Bone marrow (tissue), 2 donors: ENCODE data around the gene MPND.

Experiments used
- DNase-seq, 2 donors: peaks; one replicate each; lab custom pipeline; 2025; lab: John Stamatoyannopoulos, UW

The MPND gene, protein sequence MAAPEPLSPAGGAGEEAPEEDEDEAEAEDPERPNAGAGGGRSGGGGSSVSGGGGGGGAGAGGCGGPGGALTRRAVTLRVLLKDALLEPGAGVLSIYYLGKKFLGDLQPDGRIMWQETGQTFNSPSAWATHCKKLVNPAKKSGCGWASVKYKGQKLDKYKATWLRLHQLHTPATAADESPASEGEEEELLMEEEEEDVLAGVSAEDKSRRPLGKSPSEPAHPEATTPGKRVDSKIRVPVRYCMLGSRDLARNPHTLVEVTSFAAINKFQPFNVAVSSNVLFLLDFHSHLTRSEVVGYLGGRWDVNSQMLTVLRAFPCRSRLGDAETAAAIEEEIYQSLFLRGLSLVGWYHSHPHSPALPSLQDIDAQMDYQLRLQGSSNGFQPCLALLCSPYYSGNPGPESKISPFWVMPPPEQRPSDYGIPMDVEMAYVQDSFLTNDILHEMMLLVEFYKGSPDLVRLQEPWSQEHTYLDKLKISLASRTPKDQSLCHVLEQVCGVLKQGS

DNA sequence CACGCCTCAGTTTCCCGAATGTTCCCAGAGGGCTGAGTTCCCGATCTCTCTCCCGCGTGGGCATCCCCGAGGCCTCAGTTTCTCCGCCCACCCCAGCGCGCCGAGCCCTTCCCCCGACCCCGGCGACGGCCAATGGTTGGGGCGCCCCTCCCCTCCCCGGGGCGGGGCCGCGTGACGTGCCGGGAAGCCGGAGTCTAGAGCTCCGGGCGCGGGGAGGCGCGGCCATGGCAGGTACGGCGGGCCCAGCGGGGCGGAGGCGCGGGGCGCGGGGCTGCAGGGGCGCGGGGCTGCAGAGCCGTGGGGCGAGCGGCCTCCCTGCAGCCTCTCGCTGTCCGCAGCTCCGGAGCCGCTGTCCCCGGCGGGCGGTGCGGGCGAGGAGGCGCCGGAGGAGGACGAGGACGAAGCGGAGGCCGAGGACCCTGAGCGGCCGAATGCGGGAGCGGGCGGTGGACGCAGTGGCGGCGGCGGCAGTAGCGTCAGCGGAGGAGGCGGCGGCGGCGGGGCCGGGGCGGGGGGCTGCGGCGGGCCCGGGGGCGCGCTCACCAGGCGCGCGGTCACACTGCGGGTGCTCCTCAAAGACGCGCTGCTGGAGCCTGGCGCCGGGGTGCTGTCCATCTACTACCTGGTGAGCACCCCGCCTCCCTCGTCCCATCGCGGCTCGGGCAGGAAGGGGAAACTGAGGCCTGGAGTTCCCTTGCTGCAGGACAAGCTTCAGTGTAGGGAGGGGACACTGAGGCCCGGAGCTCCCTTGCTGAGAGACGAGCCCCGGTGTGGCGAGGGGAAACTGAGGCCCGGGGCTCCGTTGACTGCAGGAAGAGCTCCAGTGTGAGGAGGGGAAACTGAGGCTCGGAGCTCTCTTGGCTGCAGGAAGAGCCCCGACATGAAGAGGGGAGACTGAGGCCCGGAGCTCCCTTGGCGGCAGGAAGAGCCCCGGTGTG lies at the start of gene MPND:
Gene MPND, plus strand, starts transcription at position 193 of the 938 bp plus-strand sequence. Its CDS starts 32 bp downstream, at position 225.
- peak; percentile 51 to 89 for DNase-seq

DNA sequence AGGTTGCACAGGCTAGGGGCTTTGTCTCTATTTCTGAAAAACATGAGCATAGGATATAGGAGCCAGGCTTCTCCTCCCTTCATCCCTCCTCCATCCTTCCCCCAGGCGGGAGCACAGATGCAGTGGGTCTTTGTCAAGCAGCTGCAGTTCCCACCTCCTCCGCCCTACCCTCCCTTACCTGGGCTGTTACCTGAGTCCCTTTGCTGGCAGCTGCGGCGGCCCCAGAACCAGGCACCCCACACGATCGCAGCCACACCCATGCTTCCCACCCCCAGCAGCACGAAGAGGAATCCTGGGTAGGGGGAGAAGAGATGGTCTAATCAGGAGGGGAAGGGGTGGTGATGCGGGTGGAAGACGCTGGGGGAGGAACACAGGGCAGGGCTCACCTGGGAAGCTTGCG lies 49.0 kb upstream of the MPND start:
- DNase-seq = no peak

DNA sequence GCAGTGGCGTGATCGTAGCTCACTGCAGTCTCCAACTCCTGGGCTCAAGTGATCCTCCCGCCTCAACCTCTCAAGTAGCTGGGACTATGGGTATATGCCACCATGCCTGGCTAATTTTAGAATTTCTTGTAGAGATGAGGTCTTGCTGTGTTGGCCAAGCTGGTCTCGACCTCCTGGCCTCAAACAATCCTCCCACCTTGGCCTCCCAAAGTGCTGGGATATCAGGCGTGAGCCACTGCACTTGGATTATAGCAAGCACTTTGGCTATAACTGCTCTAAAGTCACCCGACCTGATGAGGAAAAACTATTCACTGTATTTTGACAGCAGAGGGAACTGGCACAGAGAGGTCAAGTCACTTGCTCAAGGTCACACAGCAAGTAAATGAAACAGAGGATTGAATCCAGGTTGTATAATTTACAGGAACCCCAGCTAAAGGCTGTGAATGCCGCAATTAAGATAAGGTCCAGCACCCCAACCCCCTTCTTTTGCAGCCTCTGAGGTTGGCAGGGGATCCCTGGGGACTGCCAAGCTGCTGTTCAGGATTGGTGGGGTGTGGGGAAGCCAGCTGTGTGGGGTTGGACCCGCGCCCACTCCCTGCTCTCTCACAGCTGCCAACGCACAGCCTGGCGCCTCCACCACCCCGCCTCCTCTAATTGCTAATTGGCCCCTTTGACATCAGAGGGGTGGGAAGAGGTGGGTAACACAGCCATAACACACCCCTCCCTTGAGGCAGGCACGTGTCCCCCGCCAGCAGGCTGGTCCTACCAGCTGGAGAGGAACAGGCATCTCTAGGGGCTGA lies 47.2 kb upstream of the MPND start:
- DNase-seq = no peak

DNA sequence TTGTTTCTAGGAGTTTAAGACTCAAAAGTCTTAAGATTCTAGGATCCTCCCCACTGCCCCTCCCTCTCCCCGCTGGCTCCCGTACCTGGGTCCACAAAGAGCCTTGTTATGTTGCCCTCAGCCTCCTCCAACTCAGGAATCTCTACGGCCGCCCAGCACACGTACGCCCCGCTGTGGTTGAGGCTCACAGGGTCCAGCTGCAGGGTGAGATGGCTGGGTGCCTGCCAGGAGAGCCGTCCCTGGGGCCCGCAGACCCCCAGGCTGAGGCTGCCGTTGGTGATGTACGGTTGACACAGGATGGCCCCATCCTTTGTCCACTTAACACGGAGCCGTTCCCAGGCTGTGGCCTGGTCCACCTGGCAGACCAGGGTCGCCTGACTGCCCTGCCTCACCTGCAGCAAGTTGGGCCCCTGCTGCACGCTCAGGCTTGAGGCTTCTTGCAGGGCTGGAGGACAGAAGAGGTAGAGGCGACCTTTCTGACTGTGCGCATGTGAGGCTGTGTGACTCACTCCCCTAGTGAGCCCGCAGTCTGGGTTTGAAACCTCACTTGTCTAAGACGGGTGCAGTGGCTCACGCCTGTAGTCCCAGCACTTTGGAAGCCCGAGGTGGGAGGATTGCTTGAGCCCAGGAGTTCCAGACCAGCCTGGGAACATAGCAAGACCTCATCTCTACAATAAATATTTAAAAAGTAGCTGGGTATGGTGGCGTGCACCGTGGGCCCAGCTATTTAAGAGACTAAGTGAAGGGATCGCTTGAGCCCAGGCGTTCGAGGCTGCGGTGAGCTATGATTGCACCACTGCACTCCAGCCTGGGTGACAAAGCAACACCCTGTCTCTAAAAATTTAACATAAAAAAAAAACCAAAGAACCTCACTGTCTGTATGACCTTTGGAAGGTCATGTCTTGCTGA lies 45.2 kb upstream of the MPND start:
- DNase-seq = no peak

DNA sequence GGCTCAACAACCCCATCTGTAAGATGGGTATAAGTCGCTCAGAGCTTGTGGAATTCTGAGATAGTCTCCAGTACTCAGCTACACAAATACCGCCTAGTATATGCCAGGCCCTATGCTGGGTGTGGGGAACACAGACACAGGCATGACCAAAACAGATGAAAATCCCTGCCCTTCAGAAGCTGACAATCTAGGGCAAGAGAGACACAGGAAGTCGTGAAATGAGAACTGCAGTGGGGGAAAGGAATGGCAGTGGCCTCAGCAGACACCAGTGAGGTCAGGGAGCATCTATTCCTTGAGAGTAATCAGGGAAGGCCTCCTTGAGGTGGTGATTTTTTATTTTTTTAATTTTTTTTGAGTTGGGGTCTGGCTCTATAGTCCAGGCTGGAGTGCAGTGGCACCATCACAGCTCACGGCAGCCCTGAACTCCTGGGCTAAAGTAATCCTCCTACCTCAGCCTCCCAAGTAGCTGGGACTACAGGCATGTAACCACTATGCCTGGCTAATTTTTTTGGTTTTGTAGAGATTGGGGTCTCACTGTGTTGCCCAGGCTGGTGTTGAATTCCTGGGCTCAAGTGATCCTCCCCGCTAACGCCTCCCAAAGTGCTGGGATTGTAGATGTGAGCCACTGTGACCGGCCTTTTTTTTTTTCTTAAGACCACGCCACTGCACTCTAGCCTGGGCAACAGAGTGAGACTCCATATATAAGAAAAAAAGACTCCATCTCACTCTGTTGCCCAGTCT lies 44.4 kb upstream of the MPND start:
- DNase-seq = no peak

DNA sequence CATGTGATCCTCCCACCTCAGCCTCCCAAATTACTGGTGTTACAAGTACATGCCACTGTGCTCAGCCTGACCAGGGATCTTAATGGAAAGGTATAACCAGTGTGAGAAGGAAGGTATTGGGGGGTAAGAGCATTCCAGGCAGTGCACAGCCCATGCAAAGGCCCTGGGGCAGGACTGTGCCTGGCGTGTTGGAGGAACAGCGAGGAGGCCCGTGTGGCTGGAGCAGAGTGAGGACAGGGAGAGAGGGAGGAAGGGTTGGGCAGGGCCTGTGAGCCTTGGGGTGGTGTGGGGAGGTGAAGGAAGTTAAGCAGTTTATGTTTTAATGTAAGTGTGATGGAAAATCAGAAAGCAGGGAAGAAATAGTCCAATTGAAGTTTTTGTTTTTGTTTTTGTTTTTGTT lies 42.8 kb upstream of the MPND start:
- no peak for DNase-seq

DNA sequence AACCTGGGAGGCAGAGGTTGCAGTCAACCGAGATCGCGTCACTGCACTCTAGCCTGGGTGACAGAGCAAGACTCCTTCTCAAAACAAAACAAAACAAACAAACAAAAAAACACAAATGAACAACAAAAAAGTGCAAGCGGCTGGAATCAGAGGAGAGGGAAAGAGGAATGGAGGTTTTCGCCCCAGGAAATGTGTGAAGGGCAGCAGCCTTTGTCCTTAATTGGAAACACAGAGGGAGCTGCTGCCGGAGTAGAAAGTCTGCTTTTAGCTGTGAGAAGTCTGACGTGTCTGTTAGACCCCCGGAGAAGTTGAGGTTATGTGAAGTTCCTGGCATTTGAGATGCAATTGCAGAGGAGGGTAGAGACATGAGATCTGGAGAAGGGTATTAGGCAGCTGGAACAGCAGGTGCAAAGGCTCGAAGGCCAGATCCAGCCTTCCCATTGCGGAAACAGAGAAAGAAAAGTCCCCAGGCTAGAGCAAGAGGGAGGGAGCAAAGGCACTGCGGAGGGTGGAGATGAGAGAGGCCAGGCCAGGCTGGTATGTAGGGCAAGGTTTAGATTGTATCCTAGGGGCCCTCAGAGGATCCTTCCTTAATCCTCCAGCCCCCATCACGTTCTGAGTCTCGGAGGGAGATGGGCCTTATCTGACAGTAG lies 41.6 kb upstream of the MPND start:
- DNase-seq = no peak

DNA sequence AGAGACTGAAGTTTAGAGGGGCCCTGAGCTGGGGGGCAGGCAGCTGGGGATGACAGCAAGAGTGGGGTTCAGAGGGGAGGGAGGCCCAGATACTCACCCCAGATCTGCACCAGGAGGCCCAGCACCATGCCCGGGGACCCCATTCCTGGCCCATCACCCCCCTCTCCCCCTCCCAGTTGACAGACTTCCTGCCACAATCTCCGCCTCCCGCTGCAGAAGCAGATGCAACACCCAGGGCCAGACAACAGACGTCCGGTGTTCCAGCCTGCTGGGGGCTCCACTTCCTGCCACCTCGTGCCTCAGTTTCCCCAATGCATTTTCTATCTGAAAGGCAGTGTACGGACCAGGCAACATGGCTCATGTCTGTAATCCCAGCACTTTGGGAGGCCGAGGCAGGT lies 41.1 kb upstream of the MPND start, which contains the start of gene TMIGD2:
Gene TMIGD2, minus strand, starts transcription at position 147 of the 398 bp plus-strand sequence. Its CDS starts 4 bp downstream, at position 143.
- DNase-seq = peak in 1 of 2 donors; percentile 61

DNA sequence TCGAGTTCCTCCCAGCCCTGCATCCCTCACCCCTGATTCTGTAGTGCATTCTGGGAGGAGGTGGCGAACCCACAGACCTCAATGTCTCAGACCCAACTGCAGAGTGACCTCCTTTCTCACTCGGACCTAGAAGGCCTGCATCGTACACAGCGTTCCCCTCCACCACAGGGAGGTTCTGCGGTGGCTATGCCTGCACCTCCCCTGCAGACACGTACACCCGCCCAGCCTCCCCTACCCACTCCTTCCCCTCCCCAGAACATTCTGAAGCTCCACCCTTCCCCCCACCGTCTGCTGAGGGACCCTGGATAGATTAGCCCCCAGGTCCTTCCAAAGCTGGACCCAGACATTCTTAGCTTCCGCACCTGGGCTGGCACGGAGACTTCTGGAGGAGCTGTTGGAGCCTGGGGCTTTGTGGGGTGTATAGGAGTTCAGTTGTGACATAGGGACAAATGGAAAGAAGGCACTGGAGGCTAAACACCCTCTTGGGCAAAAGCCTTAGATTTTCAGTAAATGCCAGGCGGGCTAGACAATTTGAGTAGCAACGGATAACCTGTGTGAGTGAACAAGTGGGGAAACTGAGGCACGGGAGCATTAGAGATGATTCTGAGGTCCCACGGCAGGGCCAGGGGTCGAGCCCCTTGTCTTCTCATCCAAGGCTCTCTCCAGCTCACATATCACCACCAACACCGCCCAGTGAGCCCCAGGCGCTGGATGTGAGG lies 39.4 kb upstream of the MPND start:
- no peak for DNase-seq

DNA sequence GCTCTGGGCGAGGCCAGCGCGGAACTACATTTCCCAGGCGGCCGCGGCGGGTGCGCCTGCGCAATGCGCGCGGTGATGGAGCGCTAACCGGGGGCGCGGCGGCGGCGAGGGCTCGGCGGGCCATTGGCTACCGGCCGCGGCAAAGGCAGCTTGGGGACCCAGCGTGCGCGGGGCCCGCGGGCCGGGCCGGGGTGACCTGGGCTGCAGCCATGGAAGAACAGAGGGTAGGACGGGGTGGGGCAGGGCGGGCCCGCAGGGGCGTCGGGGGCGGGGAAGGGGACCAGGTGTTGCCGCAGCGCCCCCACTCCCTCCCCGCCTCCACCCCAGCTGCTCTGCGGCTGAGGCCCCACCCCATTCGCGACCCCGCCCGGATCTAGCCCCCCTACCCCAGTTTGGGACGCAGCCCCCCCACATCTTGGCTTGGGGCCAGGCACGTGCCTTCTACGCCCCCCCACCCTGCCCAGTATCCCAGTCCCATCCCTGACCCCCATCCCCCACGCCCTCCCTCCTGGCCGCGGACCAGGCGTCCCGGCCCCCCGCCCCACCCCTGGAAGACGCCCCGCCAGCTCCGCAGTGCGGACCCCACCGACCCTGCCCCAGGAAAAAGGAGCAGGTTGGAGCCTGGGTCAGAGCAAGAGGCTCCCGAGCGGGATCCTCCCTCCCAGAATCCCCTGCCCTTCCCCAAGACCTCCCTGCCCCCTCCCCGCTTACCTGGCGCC lies 38.7 kb upstream of the MPND start, which contains the start of gene FSD1:
Gene FSD1, plus strand, starts transcription at position 61 of the 719 bp plus-strand sequence. Its CDS starts 149 bp downstream, at position 210.
- DNase-seq = no peak

DNA sequence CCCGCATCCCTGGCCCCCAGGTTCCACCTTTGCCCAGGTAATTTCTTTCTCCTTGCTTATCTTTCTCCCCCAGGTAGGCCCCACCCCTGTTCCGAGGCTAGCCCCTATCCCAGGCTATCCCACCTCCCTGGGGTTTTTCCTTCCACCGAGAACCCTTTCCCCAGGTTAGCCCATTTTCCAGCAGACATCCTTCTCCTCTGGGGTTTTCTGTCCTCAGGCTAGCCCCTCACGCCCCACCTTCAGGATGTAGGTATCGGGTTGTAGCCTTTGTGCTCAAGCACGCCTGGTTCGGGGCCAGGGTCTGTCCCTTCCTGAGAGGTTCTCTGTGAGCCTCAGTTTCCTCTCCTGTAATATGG lies 38.1 kb upstream of the MPND start:
- no peak for DNase-seq

DNA sequence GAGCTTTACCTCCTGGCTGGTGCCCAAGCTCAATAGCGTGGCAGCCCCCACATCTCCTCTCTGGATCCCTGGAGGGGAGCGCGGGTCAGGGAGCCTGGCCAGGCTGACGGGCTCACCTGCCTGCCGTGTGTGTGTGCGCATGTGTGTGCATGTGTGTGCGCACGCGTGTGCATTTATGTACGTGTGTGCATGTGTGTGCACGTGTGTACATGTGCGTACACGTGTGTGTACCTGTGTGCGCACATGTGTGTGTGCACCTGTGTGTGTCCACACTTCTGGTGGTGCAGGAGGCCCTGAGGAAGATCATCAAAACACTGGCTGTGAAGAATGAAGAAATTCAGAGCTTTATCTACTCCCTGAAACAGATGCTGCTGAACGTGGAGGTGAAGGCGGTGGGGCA lies 37.7 kb upstream of the MPND start:
- DNase-seq = no peak

DNA sequence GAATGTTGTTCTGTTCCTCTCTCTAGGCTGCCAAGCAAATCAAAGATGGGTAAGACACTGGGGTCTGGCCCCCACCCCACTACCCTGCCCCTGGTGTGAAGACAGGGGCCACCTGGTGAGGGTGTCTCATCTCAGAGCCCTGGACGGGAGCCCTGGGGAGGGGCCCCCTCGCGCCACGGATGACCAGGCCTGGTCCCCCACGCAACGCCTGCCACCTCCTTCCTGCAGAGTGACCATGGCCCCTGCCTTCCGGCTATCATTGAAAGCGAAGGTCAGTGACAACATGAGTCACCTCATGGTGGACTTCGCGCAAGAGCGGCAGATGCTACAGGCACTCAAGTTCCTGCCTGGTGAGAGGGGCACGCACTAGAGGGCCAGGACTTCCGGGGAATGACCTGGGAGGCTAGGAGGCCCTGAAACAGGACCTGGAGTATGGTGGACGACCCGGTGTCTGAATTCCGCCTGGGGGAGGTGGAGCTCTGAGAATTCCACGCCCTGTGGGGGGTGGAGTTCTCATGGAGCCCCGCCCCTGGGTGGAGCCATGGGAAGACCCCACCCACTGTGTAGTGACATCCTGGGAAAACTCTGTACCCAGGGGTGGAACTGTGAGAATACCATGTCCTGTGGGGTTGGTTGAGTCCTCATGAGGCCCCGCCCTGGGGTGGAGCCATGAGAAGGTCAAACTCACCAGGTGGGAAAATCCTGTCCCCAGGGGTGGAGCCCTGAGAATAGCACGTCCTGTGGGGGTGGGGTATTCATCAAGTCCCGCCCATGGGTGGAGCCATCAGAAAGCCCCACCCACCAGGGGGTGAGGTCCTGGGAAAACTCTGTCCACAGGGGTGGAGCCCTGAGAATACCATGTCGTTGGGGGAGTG lies 32.9 kb upstream of the MPND start:
- no peak for DNase-seq

DNA sequence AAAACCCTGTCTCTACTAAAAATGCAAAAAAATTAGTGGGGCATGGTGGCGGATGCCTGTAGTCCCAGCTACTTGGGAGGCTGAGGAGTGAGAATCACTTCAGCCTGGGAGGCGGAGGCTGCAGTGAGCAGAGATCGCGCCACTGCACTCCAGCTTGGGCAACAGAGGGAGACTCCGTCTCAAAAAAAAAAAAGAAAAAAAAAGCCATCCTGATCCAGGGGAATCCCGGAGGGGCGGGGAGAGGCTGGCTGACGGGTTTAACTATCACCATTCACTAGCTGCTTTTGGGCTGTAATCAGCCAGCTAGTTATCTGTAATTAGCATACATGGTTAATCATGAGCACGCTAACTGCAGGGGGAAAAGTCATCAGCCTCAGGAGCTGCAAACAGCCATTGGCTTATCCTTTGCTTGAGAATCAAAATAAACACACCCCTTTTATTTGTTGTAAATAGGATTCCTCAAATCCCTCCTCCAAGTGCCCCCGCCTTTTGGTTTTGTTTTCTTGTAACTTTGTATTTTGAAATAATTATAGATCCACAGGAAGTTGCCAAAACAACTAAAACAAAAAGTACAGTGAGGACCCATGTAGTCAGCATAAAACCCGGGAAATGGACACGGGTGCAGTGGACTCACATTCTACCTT lies 29.4 kb upstream of the MPND start:
- DNase-seq = no peak

DNA sequence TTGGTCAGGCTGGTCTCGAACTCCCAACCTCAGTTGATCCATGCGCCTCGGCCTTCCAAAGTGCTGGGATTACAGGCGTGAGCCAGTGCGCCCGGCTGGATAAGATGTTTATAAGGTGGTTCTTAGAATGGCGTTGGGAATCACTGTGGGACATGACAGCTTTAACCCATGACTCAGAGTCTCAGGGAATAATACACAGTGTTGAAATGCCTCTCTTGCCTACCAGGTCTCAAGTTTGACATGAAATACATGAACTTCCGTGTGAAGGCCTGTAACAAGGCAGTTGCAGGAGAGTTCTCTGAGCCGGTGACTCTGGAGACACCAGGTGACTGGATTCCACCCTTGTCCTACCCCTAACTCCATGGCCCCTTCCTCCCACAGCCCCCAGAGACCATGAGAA lies 26.4 kb upstream of the MPND start:
- DNase-seq = no peak

DNA sequence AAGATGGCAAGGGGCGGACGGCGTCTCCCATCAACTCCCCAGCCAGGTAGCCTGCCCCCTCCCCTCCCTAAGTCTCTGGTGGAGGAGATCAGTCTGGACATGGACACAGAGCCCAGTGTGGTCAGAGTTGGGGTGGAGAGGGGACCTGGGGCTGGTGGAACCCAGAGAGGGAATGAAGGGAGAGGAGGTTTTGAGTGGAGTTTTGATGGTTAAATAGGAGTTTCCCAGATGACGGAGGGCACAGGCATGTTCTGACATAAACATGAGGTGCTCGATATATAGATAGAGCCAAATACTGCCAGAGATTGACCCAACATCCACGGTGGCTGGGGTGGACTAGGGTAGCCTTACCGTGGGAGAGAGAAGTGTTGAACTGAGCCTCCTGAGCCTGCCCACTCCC lies 24.9 kb upstream of the MPND start:
- DNase-seq = no peak
